Neuron (in vitro differentiated cells): ENCODE measurements around the gene COX6B2.
"Not testable (repeated sequence)": the region's sequence is repeated elsewhere in the genome, so short reads cannot be mapped to it uniquely, and the experiment has no call there.

Experiments
- H2AFZ ChIP-seq: one replicate; pipeline ENCODE4 v1.6.1; 2013; ENCODE audit warnings: low read depth, mild to moderate bottlenecking, inconsistent platforms, low read length, moderate library complexity
- H3K27me3 ChIP-seq: one replicate; pipeline ENCODE4 v1.6.1; 2013; ENCODE audit warnings: low read length; ENCODE audit not compliant: insufficient read depth
- H3K36me3 ChIP-seq: one replicate; pipeline ENCODE4 v1.6.1; 2013; ENCODE audit warnings: low read length; ENCODE audit not compliant: insufficient read depth
- H3K4me1 ChIP-seq: one replicate; pipeline ENCODE4 v1.6.1; 2013; ENCODE audit warnings: low read length; ENCODE audit not compliant: insufficient read depth
- H3K4me3 ChIP-seq: 2 replicates; pipeline ENCODE4 v1.5.1; 2013; ENCODE audit warnings: mild to moderate bottlenecking, low read length, moderate library complexity
- H3K9me3 ChIP-seq: one replicate; pipeline ENCODE4 v1.6.1; 2013; ENCODE audit warnings: low read length

The COX6B2 gene

DNA sequence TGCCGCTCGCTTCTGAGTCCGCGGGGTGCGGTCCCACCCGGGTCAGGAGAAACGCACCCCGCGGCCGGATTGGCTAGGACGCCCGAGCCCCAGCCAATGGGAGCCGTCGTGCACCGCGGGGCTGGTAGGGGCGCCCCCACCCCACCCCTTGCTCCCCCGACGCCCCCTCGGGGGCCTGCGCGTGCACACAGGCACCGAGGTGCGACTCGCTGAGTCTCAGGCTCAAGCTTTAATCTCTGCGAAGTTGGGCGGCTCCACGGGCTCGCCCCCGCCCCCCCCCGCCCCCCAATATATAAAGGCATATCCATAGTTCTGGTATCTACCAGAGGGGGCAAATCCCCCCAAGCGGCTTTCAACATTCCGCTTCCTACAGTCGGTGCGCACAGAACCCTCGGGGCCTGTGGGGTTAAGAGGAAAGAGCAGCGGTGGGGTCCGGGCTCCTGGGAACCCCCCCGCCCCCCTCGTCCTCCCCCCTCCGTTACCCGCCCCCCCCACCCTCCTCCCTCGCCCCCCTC, at the start of gene COX6B2:
Gene COX6B2, minus strand, starts transcription at position 22 of the 515 bp plus-strand sequence. CDS start 198 bp downstream, outside the sequence.
- peaks cover 56% of the 10 kb centered on the region for H3K27me3 ChIP-seq
- H3K36me3 ChIP-seq, result no peaks in the 10 kb centered on the region
- peaks cover 7% of the 10 kb centered on the region for H3K4me1 ChIP-seq
- H3K9me3 ChIP-seq, result peaks cover 5% of the 10 kb centered on the region
- H2AFZ ChIP-seq, result no peak within 1 kb of the TSS
- H3K4me3 ChIP-seq, result peak within 1 kb of the TSS; percentile 36

DNA sequence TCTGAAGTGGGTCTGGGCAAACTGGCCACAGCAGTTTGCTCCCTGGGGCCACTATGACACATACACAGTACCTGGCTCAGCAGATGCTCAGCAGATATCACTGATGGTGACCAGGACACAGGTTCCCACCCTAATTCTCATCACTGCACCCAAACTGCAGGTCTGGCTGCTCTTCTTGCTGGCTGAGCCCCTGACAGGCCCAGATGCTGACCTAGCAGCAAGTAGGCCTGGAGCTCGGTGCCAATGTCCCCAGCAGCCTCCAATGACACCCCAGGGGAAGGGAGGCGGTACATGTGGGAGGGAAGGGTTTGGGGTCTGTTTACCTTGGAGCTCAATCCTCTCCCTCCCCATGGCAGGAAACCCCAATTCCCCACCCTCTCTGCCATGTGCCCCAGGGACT, 48.0 kb upstream of the COX6B2 start:
- H3K4me1 ChIP-seq, result peaks cover 18% of the 10 kb centered on the region
- peaks cover 54% of the 10 kb centered on the region for H3K36me3 ChIP-seq
- no peaks in the 10 kb centered on the region for H3K27me3 ChIP-seq
- H2AFZ ChIP-seq, result no peak overlapping the region
- H3K4me3 ChIP-seq, result no peak overlapping the region
- H3K9me3 ChIP-seq, result no peaks in the 10 kb centered on the region

GRCh38 chr19:55401390-55401789, 46.9 kb upstream of the COX6B2 start:
- not testable (repeated sequence) for H3K4me3 ChIP-seq, H2AFZ ChIP-seq, H3K27me3 ChIP-seq, H3K9me3 ChIP-seq
- Histone ChIP-seq H3K36me3 (peaks cover 49% of the 10 kb centered on the region), H3K4me1 (peaks cover 13% of the 10 kb centered on the region)

GRCh38 chr19:55400281-55401087, 46.0 kb upstream of the COX6B2 start:
- H3K36me3 ChIP-seq, result peaks cover 40% of the 10 kb centered on the region
- H3K4me1 ChIP-seq, result peaks cover 4% of the 10 kb centered on the region
- H2AFZ ChIP-seq, result no peak overlapping the region

GRCh38 chr19:55398200-55398925, 43.8 kb upstream of the COX6B2 start:
- no peak overlapping the region for H3K4me3 ChIP-seq
- no peak overlapping the region for H2AFZ ChIP-seq
- H3K9me3 ChIP-seq, result no peaks in the 10 kb centered on the region
- peaks cover 26% of the 10 kb centered on the region for H3K36me3 ChIP-seq
- no peaks in the 10 kb centered on the region for H3K27me3 ChIP-seq
- peaks cover 3% of the 10 kb centered on the region for H3K4me1 ChIP-seq

More at GRCh38 chr19:55400281-55401087, 46.0 kb upstream of the COX6B2 start:
- Histone ChIP-seq H3K27me3 (no peaks in the 10 kb centered on the region), H3K9me3 (no peaks in the 10 kb centered on the region), H3K4me3 (no peak overlapping the region)

DNA sequence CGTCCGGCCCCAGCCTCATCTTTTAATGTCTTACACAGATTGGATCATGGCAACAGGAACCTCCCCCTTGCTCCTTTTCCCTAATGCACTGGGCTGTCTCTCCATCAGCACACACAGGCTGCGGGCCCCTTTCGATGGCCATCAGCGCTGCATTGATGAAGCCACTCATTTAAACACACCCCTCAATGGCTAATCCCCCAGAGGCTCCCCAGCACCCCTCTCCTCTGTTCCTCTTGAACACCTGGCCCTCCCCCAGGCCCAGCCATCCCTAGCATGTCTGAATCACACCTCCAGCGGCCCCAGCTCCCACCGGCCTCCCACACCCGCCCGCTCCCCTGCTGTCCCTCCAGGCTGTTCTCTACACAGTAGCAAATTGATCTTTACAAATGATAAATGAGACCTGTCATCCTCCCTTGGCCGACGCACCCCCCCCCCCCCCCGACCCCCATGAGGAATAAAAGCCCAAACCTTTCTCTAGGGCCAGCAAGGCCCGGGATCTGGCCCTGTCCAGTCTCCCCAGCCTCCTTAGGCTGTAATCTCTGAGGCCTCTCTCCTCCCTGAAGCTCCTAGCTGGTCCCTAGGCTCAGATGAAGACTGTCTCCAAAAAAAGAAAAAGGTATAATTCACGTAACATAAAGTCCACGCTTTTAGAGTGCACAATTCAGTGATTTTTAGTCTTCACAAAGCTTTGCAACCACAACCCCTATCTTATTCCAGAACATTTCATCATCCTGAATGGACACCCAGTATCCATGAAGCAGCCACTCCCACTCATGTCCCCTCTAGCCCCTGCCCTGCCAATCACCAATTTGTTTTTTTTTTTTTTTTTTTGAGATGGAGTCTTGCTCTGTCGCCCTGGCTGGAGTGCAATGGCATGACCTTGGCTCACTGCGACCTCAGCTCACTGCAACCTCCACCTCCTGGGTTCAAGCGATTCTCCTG, 38.6 kb upstream of the COX6B2 start:
- Histone ChIP-seq H3K36me3 (peaks cover 31% of the 10 kb centered on the region), H3K27me3 (no peaks in the 10 kb centered on the region), H2AFZ (no peak overlapping the region), H3K4me1 (peaks cover 6% of the 10 kb centered on the region), H3K4me3 (no peak overlapping the region), H3K9me3 (no peaks in the 10 kb centered on the region)

- H3K36me3 ChIP-seq, result peaks cover 42% of the 10 kb centered on the region
- H3K9me3 ChIP-seq, result no peaks in the 10 kb centered on the region
- no peak overlapping the region for H3K4me3 ChIP-seq
These were observed 37.4 kb upstream of the COX6B2 start for GRCh38 chr19:55391702-55392615.

DNA sequence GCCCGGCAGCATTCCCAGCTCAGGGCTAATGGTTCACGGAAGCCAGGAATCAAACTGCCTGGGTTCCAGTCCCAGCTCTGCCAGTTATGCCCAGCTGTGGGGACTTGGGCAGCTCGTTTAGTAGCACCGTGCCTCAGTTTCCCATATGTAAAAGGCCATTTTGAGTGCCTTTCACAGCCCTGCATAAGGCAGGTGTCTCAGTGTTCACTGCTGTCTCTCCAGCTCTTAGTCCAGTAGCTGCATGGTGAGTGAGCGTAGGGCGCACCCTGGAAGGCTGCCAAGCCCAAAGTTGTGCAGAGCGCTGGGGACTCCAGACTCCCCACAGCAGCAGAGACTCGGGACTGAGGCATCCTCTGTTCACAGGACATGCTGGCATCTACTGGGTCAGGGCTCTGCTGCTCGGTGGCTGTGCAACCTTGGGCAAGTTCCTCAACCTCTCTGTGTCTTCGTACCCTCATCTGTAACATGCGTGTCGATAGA, 36.7 kb upstream of the COX6B2 start:
- H3K4me3 ChIP-seq, result no peak overlapping the region
- H3K36me3 ChIP-seq, result peaks cover 46% of the 10 kb centered on the region
- no peak overlapping the region for H2AFZ ChIP-seq
- peaks cover 23% of the 10 kb centered on the region for H3K4me1 ChIP-seq
- no peaks in the 10 kb centered on the region for H3K9me3 ChIP-seq
- no peaks in the 10 kb centered on the region for H3K27me3 ChIP-seq

More at GRCh38 chr19:55391702-55392615, 37.4 kb upstream of the COX6B2 start:
- H3K27me3 ChIP-seq, result no peaks in the 10 kb centered on the region
- H2AFZ ChIP-seq, result no peak overlapping the region
- H3K4me1 ChIP-seq, result peaks cover 17% of the 10 kb centered on the region

GRCh38 chr19:55390461-55390880, 36.0 kb upstream of the COX6B2 start:
- H3K9me3 ChIP-seq, result no peaks in the 10 kb centered on the region
- no peak overlapping the region for H3K4me3 ChIP-seq
- H2AFZ ChIP-seq, result no peak overlapping the region
- peaks cover 46% of the 10 kb centered on the region for H3K36me3 ChIP-seq
- peaks cover 23% of the 10 kb centered on the region for H3K4me1 ChIP-seq
- no peaks in the 10 kb centered on the region for H3K27me3 ChIP-seq

GRCh38 chr19:55389386-55390317, 35.1 kb upstream of the COX6B2 start:
- Histone ChIP-seq H3K36me3 (peaks cover 46% of the 10 kb centered on the region), H2AFZ (no peak overlapping the region), H3K4me3 (no peak overlapping the region), H3K4me1 (peaks cover 28% of the 10 kb centered on the region), H3K27me3 (no peaks in the 10 kb centered on the region), H3K9me3 (no peaks in the 10 kb centered on the region)
